ENCODE data around the gene ALG3. TPM values are rescaled to one million over a fixed set of nuclear protein-coding genes. Genes with fewer than 3 reads are reported as not detected.

Gene ALG3
- total RNA-seq, 2 donors from 2014 or later: 25.1 to 78.9 TPM

GRCh38 chr3:184231671-184232070 lies 17.1 kb downstream of the ALG3 start:
- intact Hi-C loops (cut with DNase I): no loop called here
- peaks cover 36% of the 10 kb centered on the region for H3K27me3 ChIP-seq

GRCh38 chr3:184230603-184231528 lies 17.9 kb downstream of the ALG3 start:
- Histone ChIP-seq H3K4me3 (peak overlapping the region; percentile 41), H3K27ac (no peak overlapping the region), H3K4me1 (peaks cover 9% of the 10 kb centered on the region), H3K9ac (ENCODE audit: low read depth in 2 of 2, low read length in 2 of 2) (no peak overlapping the region), H3K27me3 (peaks cover 36% of the 10 kb centered on the region), H3K9me3 (no peaks in the 10 kb centered on the region), H3K36me3 (no peaks in the 10 kb centered on the region)
- peak; percentile 45 for DNase-seq
- intact Hi-C loops (cut with DNase I): no loop called here
- TF ChIP-seq CTCF (IDR thresholded peaks at IDR 0.05): no peak

More at GRCh38 chr3:184231671-184232070, 17.1 kb downstream of the ALG3 start:
- no peaks in the 10 kb centered on the region for H3K9me3 ChIP-seq
- no peak overlapping the region for H3K27ac ChIP-seq
- H3K4me3 ChIP-seq: no peak overlapping the region
- H3K36me3 ChIP-seq: no peaks in the 10 kb centered on the region
- H3K4me1 ChIP-seq: peaks cover 9% of the 10 kb centered on the region
- DNase-seq: no peak
- TF ChIP-seq CTCF (IDR thresholded peaks at IDR 0.05): no peak
- no peak overlapping the region for H3K9ac ChIP-seq (ENCODE audit: low read depth in 2 of 2, low read length in 2 of 2)

- no peak for DNase-seq
- no peaks in the 10 kb centered on the region for H3K36me3 ChIP-seq
These were observed 18.6 kb downstream of the ALG3 start for GRCh38 chr3:184230081-184230602.

GRCh38 chr3:184229394-184230080 lies 19.2 kb downstream of the ALG3 start, which contains the start of gene VWA5B2:
Gene VWA5B2, plus strand, starts transcription at chr3:184229585. Its CDS starts 944 bp downstream, at chr3:184230529.
- no peaks in the 10 kb centered on the region for H3K9me3 ChIP-seq
- intact Hi-C loops (cut with DNase I): no loop called here
- peaks cover 36% of the 10 kb centered on the region for H3K27me3 ChIP-seq
- peak; percentile 30 for DNase-seq
- no peak within 1 kb of the TSS for H3K9ac ChIP-seq (ENCODE audit: low read depth in 2 of 2, low read length in 2 of 2)
- no peaks in the 10 kb centered on the region for H3K36me3 ChIP-seq
- no peak for TF ChIP-seq CTCF (IDR thresholded peaks at IDR 0.05)
- peaks cover 9% of the 10 kb centered on the region for H3K4me1 ChIP-seq
- peak within 1 kb of the TSS; percentile 41 for H3K4me3 ChIP-seq
- H3K27ac ChIP-seq: no peak within 1 kb of the TSS

More at GRCh38 chr3:184230081-184230602, 18.6 kb downstream of the ALG3 start:
- H3K9me3 ChIP-seq: no peaks in the 10 kb centered on the region
- H3K4me3 ChIP-seq: peak overlapping the region; percentile 41
- H3K27ac ChIP-seq: no peak overlapping the region
- H3K27me3 ChIP-seq: peaks cover 36% of the 10 kb centered on the region
- intact Hi-C loops (cut with DNase I): no loop called here
- H3K9ac ChIP-seq (ENCODE audit: low read depth in 2 of 2, low read length in 2 of 2): no peak overlapping the region
- TF ChIP-seq CTCF (IDR thresholded peaks at IDR 0.05): no peak
- H3K4me1 ChIP-seq: peaks cover 9% of the 10 kb centered on the region

GRCh38 chr3:184228376-184229137 lies 20.2 kb downstream of the ALG3 start:
- Histone ChIP-seq H3K9me3 (no peaks in the 10 kb centered on the region), H3K27ac (no peak overlapping the region), H3K4me3 (no peak overlapping the region), H3K9ac (ENCODE audit: low read depth in 2 of 2, low read length in 2 of 2) (no peak overlapping the region), H3K4me1 (peaks cover 9% of the 10 kb centered on the region), H3K36me3 (no peaks in the 10 kb centered on the region), H3K27me3 (peaks cover 36% of the 10 kb centered on the region)
- DNase-seq: no peak
- TF ChIP-seq CTCF (IDR thresholded peaks at IDR 0.05): no peak
- intact Hi-C loops (cut with DNase I): no loop called here

All from colonic mucosa (tissue), 4 donors.